Activated CD4-positive, alpha-beta T cell treated with anti-CD3 and anti-CD28 coated beads for 36 hours (primary cell): ENCODE data around the gene TRAK2. TPM values are rescaled to one million over a fixed set of nuclear protein-coding genes. Genes with fewer than 3 reads are reported as not detected.
A peak's percentile ranks its signal among the peaks of the same experiment; 100 is the strongest.

ENCODE experiments used
- ATAC-seq: fragments of 200-7000 bp; cut with Tn5 transposase; one replicate; pipeline ENCODE4 v1.10.0; 2021; ENCODE audit warnings: mild to moderate bottlenecking, moderate library complexity
- CTCF ChIA-PET: fragments of 350-600 bp; sonication (Branson Sonifier 250); formaldehyde crosslinking; loops from one replicate; lab custom pipeline; 2021; ENCODE audit warnings: antibody characterized with exemption; lab: Charles Lee
- POLR2A ChIA-PET: fragments of 350-600 bp; sonication (Branson Sonifier 250); formaldehyde crosslinking; loops from one replicate; lab custom pipeline; 2021; ENCODE audit warnings: antibody characterized with exemption, inconsistent platforms; lab: Charles Lee
- DNase-seq: peaks from one replicate; pipeline ENCODE4 v3.0.0-alpha.2; 2020
- H3K27ac Mint-ChIP-seq: one replicate; pipeline ENCODE4 v1.8.0; 2021; ENCODE audit warnings: mixed read lengths
- H3K27me3 Mint-ChIP-seq: one replicate; pipeline ENCODE4 v1.8.0; 2021; ENCODE audit warnings: mixed read lengths
- H3K36me3 Mint-ChIP-seq: one replicate; pipeline ENCODE4 v1.8.0; 2021; ENCODE audit warnings: low read depth, mixed read lengths
- H3K4me1 Mint-ChIP-seq: one replicate; pipeline ENCODE4 v1.8.0; 2021; ENCODE audit warnings: mixed read lengths
- H3K4me3 Mint-ChIP-seq: one replicate; pipeline ENCODE4 v1.8.0; 2021; ENCODE audit warnings: mild to moderate bottlenecking, moderate library complexity, mixed read lengths
- H3K9me3 Mint-ChIP-seq: one replicate; pipeline ENCODE4 v1.8.0; 2021; ENCODE audit warnings: low read depth, mixed read lengths
- intact Hi-C, 2 experiments: fragments of 100-400 bp; cut with DNase I in 1 of 2; cut with micrococcal nuclease in 1 of 2; formaldehyde crosslinking; loops; one replicate each; pipeline versions ENCODE4 v1.14.2 to v1.15.1; 2022 to 2024; cut with DNase I, micrococcal nuclease
- total RNA-seq, 2 experiments: library from RNA; stranded (reverse); gene quantifications; one replicate each; pipeline ENCODE4 v1.2.3, GENCODE V29; 2021

Gene TRAK2
- total RNA-seq, 2 experiments from 2014 or later: 22.5 to 25.6 TPM

DNA sequence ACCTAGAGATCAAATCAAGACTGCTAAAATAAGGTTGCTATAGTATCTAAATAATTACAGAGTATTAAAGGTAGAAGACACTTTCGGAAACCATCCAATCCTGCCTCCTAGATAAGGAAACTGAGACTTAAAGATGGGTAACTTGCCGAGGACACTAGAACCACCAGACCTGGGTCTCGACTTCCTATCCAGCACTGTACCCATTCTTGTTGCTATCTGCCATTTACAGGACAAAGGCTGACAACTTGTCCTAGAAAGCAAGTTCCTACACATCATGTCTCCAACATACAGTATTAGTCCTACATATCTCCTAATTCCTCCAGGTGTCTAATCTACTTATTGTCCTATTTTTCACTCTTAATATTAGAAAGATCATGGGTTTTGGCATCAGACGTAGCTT, 37.7 kb downstream of the TRAK2 start:
- no peak overlapping the region for H3K4me3 Mint-ChIP-seq
- peaks cover 12% of the 10 kb centered on the region for H3K4me1 Mint-ChIP-seq
- peak overlapping the region; percentile 12 for H3K27ac Mint-ChIP-seq
- DNase-seq: no peak
- POLR2A ChIA-PET: interaction anchor here (0.5 kb wide), 1 partner anchor 544 kb away, joined by 8 read pairs; no protein-coding TSS in a partner anchor
- no peak for ATAC-seq
- intact Hi-C loops: no loop called here
- H3K27me3 Mint-ChIP-seq: no peaks in the 10 kb centered on the region
- H3K36me3 Mint-ChIP-seq: peaks cover 8% of the 10 kb centered on the region
- CTCF ChIA-PET: interaction anchor here (0.7 to 1.6 kb wide), 4 partner anchors 22 to 718 kb away, joined by 3 to 10 read pairs (median 4); no protein-coding TSS in a partner anchor
- H3K9me3 Mint-ChIP-seq: peaks cover 3% of the 10 kb centered on the region

GRCh38 chr2:201413143-201413542, 38.1 kb downstream of the TRAK2 start:
- POLR2A ChIA-PET: no interaction called here
- intact Hi-C loops: no loop called here
- DNase-seq (no peak), ATAC-seq (no peak)
- peak overlapping the region; percentile 12 for H3K27ac Mint-ChIP-seq
- H3K36me3 Mint-ChIP-seq: peaks cover 8% of the 10 kb centered on the region
- no peaks in the 10 kb centered on the region for H3K27me3 Mint-ChIP-seq
- CTCF ChIA-PET: interaction anchor here (0.7 to 1.6 kb wide), 4 partner anchors 24 to 718 kb away, joined by 3 to 10 read pairs (median 3); no protein-coding TSS in a partner anchor
- peaks cover 10% of the 10 kb centered on the region for H3K4me1 Mint-ChIP-seq
- no peak overlapping the region for H3K4me3 Mint-ChIP-seq
- H3K9me3 Mint-ChIP-seq: peaks cover 3% of the 10 kb centered on the region

DNA sequence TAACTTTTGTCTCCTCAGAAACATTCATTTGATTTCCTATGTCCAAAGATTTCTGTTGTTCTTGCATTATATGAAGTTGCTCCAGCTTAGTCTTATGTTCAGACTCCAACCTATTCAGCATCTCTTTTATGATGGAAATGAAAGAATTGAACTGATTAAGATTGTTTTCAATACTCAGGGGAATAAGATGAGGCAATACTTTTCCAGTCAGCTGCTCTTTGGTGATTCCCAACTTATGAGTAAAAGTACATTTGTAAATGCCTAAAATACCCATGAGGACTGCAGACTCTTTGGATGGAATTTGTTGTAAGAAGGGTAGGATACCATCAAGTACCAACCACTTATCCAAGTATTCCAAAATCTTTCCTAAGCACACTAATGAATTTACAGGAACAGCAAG, 39.8 kb downstream of the TRAK2 start:
- Mint-ChIP-seq H3K27ac (no peak overlapping the region), H3K4me1 (peaks cover 17% of the 10 kb centered on the region), H3K36me3 (peaks cover 8% of the 10 kb centered on the region), H3K9me3 (no peaks in the 10 kb centered on the region), H3K27me3 (no peaks in the 10 kb centered on the region), H3K4me3 (no peak overlapping the region)
- POLR2A ChIA-PET: no interaction called here
- DNase-seq (no peak), ATAC-seq (no peak)
- intact Hi-C loops: no loop called here
- CTCF ChIA-PET: interaction anchor here (0.9 to 1.2 kb wide), 2 partner anchors 13 to 16 kb away, joined by 3 read pairs; no protein-coding TSS in a partner anchor

GRCh38 chr2:201408931-201409330, 42.3 kb downstream of the TRAK2 start:
- Mint-ChIP-seq H3K4me1 (peaks cover 27% of the 10 kb centered on the region), H3K9me3 (no peaks in the 10 kb centered on the region), H3K27me3 (no peaks in the 10 kb centered on the region), H3K4me3 (no peak overlapping the region), H3K27ac (no peak overlapping the region), H3K36me3 (peaks cover 15% of the 10 kb centered on the region)
- POLR2A ChIA-PET: no interaction called here
- intact Hi-C loops: no loop called here
- CTCF ChIA-PET: interaction anchor here (0.9 kb wide), 1 partner anchor 340 kb away, joined by 3 read pairs; no protein-coding TSS in a partner anchor
- DNase-seq (no peak), ATAC-seq (no peak)

DNA sequence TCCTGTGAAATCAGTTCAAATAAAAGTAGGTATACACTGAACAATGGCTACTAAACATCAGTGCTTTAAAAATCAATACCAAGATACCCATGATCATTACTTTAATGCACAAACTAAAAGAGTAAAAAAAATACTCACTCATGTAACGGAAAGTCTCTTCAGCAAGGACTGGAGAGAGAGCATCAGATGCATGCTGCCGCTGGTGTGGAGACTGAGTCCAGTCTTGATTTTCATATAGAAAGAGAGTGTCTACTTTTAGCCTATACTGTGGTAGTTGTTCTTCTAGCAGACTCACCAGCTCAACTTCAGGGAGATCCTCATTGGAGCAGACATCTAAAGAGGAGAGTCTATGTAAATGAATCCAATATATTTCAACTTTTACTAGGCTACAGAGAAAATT, 44.0 kb downstream of the TRAK2 start:
- DNase-seq: no peak
- no peak for ATAC-seq
- Mint-ChIP-seq H3K4me1 (peaks cover 25% of the 10 kb centered on the region), H3K36me3 (peaks cover 17% of the 10 kb centered on the region), H3K4me3 (no peak overlapping the region), H3K9me3 (no peaks in the 10 kb centered on the region), H3K27ac (peak overlapping the region; percentile 17), H3K27me3 (no peaks in the 10 kb centered on the region)
- POLR2A ChIA-PET: no interaction called here
- CTCF ChIA-PET: interaction anchor here (0.5 kb wide), 1 partner anchor 347 kb away, joined by 3 read pairs; no protein-coding TSS in a partner anchor
- intact Hi-C loops: no loop called here

DNA sequence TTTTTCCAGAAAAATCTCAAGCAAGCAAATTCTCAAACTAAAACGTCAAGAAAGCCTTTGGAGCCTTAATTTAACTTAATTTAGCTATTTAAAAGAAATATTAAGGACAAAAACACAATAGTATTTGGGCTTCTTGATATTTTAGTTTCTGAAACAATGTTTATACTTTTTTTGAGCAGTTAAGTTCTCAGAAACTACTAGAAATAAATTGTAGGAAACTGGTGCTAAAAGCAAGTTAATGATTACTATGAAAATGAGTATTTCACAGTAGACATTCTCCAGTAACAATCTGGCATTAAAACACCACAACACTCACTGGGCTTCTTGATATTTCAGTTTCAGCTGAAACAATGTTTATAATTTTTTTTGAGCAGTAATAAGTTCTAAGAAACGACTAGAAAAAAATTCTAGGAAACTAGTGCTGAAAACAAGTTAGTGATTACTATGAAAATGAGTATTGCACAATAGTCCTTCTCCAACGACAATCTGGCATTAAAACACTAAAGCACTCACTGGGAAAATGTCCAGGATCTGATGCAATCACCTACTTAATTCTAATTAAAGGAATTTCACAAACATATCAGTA, 45.1 kb downstream of the TRAK2 start:
- Mint-ChIP-seq H3K27me3 (no peaks in the 10 kb centered on the region), H3K36me3 (peaks cover 14% of the 10 kb centered on the region), H3K4me1 (peaks cover 25% of the 10 kb centered on the region), H3K4me3 (no peak overlapping the region), H3K9me3 (no peaks in the 10 kb centered on the region), H3K27ac (peak overlapping the region; percentile 31)
- intact Hi-C loops: no loop called here
- peak; percentile 39 for ATAC-seq
- ChIA-PET CTCF (interaction anchor here (0.9 kb wide), 1 partner anchor 29 kb away, joined by 3 read pairs; no protein-coding TSS in a partner anchor), POLR2A (no interaction called here)
- DNase-seq: no peak

- Mint-ChIP-seq H3K36me3 (peaks cover 14% of the 10 kb centered on the region), H3K27me3 (no peaks in the 10 kb centered on the region), H3K4me3 (no peak overlapping the region), H3K4me1 (peaks cover 25% of the 10 kb centered on the region), H3K27ac (no peak overlapping the region), H3K9me3 (no peaks in the 10 kb centered on the region)
- intact Hi-C loops: no loop called here
- POLR2A ChIA-PET: interaction anchor here (0.6 kb wide), 1 partner anchor 128 kb away, joined by 3 read pairs; no protein-coding TSS in a partner anchor
- ATAC-seq (peak; percentile 57), DNase-seq (no peak)
- CTCF ChIA-PET: interaction anchor here (0.8 to 1.0 kb wide), 2 partner anchors 47 to 165 kb away, joined by 3 to 4 read pairs; partner anchors contain the start of gene STRADB
These were observed 46.5 kb downstream of the TRAK2 start for GRCh38 chr2:201404699-201405280.

GRCh38 chr2:201403880-201404279, 47.4 kb downstream of the TRAK2 start:
- H3K27me3 Mint-ChIP-seq: no peaks in the 10 kb centered on the region
- intact Hi-C loops: no loop called here
- H3K27ac Mint-ChIP-seq: no peak overlapping the region
- no peaks in the 10 kb centered on the region for H3K9me3 Mint-ChIP-seq
- CTCF ChIA-PET: no interaction called here
- no peak overlapping the region for H3K4me3 Mint-ChIP-seq
- POLR2A ChIA-PET: no interaction called here
- DNase-seq (no peak), ATAC-seq (no peak)
- peaks cover 22% of the 10 kb centered on the region for H3K36me3 Mint-ChIP-seq
- peaks cover 25% of the 10 kb centered on the region for H3K4me1 Mint-ChIP-seq

GRCh38 chr2:201402651-201403562, 48.4 kb downstream of the TRAK2 start:
- H3K27ac Mint-ChIP-seq: no peak overlapping the region
- no peaks in the 10 kb centered on the region for H3K27me3 Mint-ChIP-seq
- intact Hi-C loops: no loop called here
- DNase-seq (no peak), ATAC-seq (no peak)
- POLR2A ChIA-PET: no interaction called here
- no peak overlapping the region for H3K4me3 Mint-ChIP-seq
- CTCF ChIA-PET: interaction anchor here (1.6 kb wide), 1 partner anchor 12 kb away, joined by 3 read pairs; no protein-coding TSS in a partner anchor
- peaks cover 24% of the 10 kb centered on the region for H3K4me1 Mint-ChIP-seq
- H3K36me3 Mint-ChIP-seq: peaks cover 21% of the 10 kb centered on the region
- H3K9me3 Mint-ChIP-seq: no peaks in the 10 kb centered on the region

- Mint-ChIP-seq H3K27me3 (no peaks in the 10 kb centered on the region), H3K4me3 (no peak overlapping the region), H3K4me1 (peaks cover 17% of the 10 kb centered on the region), H3K36me3 (peaks cover 23% of the 10 kb centered on the region), H3K9me3 (no peaks in the 10 kb centered on the region), H3K27ac (no peak overlapping the region)
- ChIA-PET CTCF (interaction anchor here (0.6 to 1.6 kb wide), 3 partner anchors 13 to 231 kb away, joined by 3 read pairs; no protein-coding TSS in a partner anchor), POLR2A (no interaction called here)
- ATAC-seq (no peak), DNase-seq (no peak)
- intact Hi-C loops: no loop called here
These were observed 49.4 kb downstream of the TRAK2 start for GRCh38 chr2:201401815-201402214.

GRCh38 chr2:201396595-201396994, 54.7 kb downstream of the TRAK2 start:
- ChIA-PET POLR2A (no interaction called here), CTCF (interaction anchor here (0.6 to 1.1 kb wide), 2 partner anchors 13 to 35 kb away, joined by 3 read pairs; no protein-coding TSS in a partner anchor)
- no peaks in the 10 kb centered on the region for H3K27me3 Mint-ChIP-seq
- ATAC-seq (no peak), DNase-seq (no peak)
- intact Hi-C loops: no loop called here
- peaks cover 4% of the 10 kb centered on the region for H3K4me1 Mint-ChIP-seq
- no peak overlapping the region for H3K4me3 Mint-ChIP-seq
- H3K36me3 Mint-ChIP-seq: peaks cover 29% of the 10 kb centered on the region
- no peaks in the 10 kb centered on the region for H3K9me3 Mint-ChIP-seq
- no peak overlapping the region for H3K27ac Mint-ChIP-seq
